K562 (cell line): ENCODE results near the gene SPI1. TPM values are rescaled to one million over a fixed set of nuclear protein-coding genes. Genes with fewer than 3 reads are reported as not detected.

ENCODE experiments used
- ATAC-seq: fragments of 200-7000 bp; cut with Tn5 transposase; 3 replicates; pipeline ENCODE4 v1.9.1; 2020; ENCODE audit warnings: moderate library complexity
- BruUV-seq: library from RNA; stranded (reverse); fragments of 400-500 nt; replicated peaks from 2 replicates; lab custom pipeline; 2021; lab: Mats Ljungman, UMichigan
- CTCF ChIA-PET: fragments of 300-600 bp; formaldehyde crosslinking; extraction: SDS; loops from one replicate; lab custom pipeline; 2021; ENCODE audit warnings: low intra/inter-chr PET ratio; lab: Yijun Ruan, JAX
- POLR2A ChIA-PET: fragments of 300-600, 350-650 bp; sonication (Branson Sonifier 250); formaldehyde crosslinking; extraction: SDS; loops from one replicate; lab custom pipeline; 2021; ENCODE audit warnings: antibody characterized with exemption, inconsistent platforms; lab: Yijun Ruan, JAX
- DNase-seq, 4 experiments: peaks; one replicate each; pipeline versions ENCODE4 v3.0.0 to v3.0.0-alpha.2; 2011 to 2018; ENCODE audit warnings: low spot score in 3 of 4, mixed read lengths in 3 of 4; ENCODE audit errors: extremely low read depth in 1 of 4
- FAIRE-seq: peaks from 2 replicates; lab custom pipeline; 2011; peaks lifted over from hg19 to GRCh38; lab: Jason Lieb, UNC
- H2AFZ ChIP-seq: 2 replicates; pipeline ENCODE4 v1.6.0; 2011; ENCODE audit warnings: low read depth, low read length, control low read depth, inconsistent platforms
- H3K27ac ChIP-seq: fragments of 200-600 bp; 3 replicates; pipeline ENCODE4 v1.8.0; 2011; ENCODE audit warnings: low read depth, mild to moderate bottlenecking, control low read depth, inconsistent platforms, low read length, moderate library complexity, mixed read lengths; ENCODE audit errors: extremely low read depth
- H3K27me3 ChIP-seq, 2 experiments: fragments of 300-600 bp in 1 of 2; 2 replicates in 1 of 2; 3 replicates in 1 of 2; pipeline versions ENCODE4 v1.6.0 to v1.8.0; 2011; ENCODE audit warnings: inconsistent platforms in 2 of 2, low read length in 2 of 2, mild to moderate bottlenecking in 1 of 2, mixed read lengths in 1 of 2, moderate library complexity in 1 of 2; ENCODE audit not compliant: control insufficient read depth in 2 of 2, insufficient read depth in 2 of 2
- H3K36me3 ChIP-seq: fragments of 300-600 bp; 3 replicates; pipeline ENCODE4 v1.8.0; 2011; ENCODE audit warnings: mild to moderate bottlenecking, low read length, inconsistent platforms; ENCODE audit not compliant: control insufficient read depth, insufficient read depth
- H3K4me1 ChIP-seq, 2 experiments: fragments of 200-600 bp in 1 of 2; replicated peaks in 1 of 2; 2 replicates in 1 of 2; 3 replicates in 1 of 2; pipeline versions ENCODE4 v1.5.1 to v1.8.0; 2011; ENCODE audit warnings: inconsistent platforms in 2 of 2, low read length in 2 of 2, mild to moderate bottlenecking in 1 of 2, mixed read lengths in 1 of 2, moderate library complexity in 1 of 2; ENCODE audit not compliant: control insufficient read depth in 2 of 2, insufficient read depth in 2 of 2
- H3K4me2 ChIP-seq: 2 replicates; pipeline ENCODE4 v1.6.1; 2011; ENCODE audit warnings: low read length, control low read depth, inconsistent platforms, mixed read lengths; ENCODE audit not compliant: insufficient read depth
- H3K4me3 ChIP-seq: fragments of 200-600 bp; sonication (generic), shearing (Covaris generic); 2 replicates; pipeline ENCODE4 v1.5.1; 2016; ENCODE audit warnings: control low read depth, inconsistent platforms
- H3K79me2 ChIP-seq: fragments of 200-600 bp; 3 replicates; pipeline ENCODE4 v1.8.0; 2011; ENCODE audit warnings: low read length, inconsistent platforms; ENCODE audit not compliant: control insufficient read depth, insufficient read depth
- H3K9ac ChIP-seq, 2 experiments: 2 replicates each; pipeline versions ENCODE4 v1.6.0 to v1.6.1; 2011; ENCODE audit warnings: low read depth in 2 of 2, low read length in 2 of 2, control low read depth in 1 of 2, inconsistent platforms in 1 of 2, mild to moderate bottlenecking in 1 of 2, mixed read lengths in 1 of 2; ENCODE audit not compliant: insufficient read depth in 1 of 2
- H3K9me1 ChIP-seq: one replicate; pipeline ENCODE4 v1.6.0; 2011; ENCODE audit warnings: inconsistent platforms, mild to moderate bottlenecking, low read length, moderate library complexity; ENCODE audit not compliant: control insufficient read depth, insufficient read depth
- H3K9me3 ChIP-seq: replicated peaks from 2 replicates; pipeline ENCODE4 v1.5.1; 2011; ENCODE audit warnings: low read depth, low read length, inconsistent platforms; ENCODE audit not compliant: control insufficient read depth, insufficient read depth
- H4K20me1 ChIP-seq: replicated peaks from 2 replicates; pipeline ENCODE4 v1.6.1; 2011; ENCODE audit warnings: low read length, inconsistent platforms, mixed read lengths; ENCODE audit not compliant: control insufficient read depth, insufficient read depth
- BRD4 ChIP-seq: fragments of 200-600 bp; sonication (generic); IDR thresholded peaks from 2 replicates; pipeline ENCODE4 v1.6.1; 2017; ENCODE audit warnings: inconsistent platforms
- ELF4 ChIP-seq: fragments of 450-650 bp; formaldehyde crosslinking; IDR thresholded peaks from 2 replicates; pipeline ENCODE4 v1.4.0; 2022; ENCODE audit warnings: missing genetic modification characterization
- PHB ChIP-seq: fragments of 250-450 bp; sonication (Bioruptor Pico); IDR thresholded peaks from 2 replicates; pipeline ENCODE4 v1.5.0; 2021
- PHTF2 ChIP-seq: fragments of 250-450 bp; sonication (Bioruptor Pico); IDR thresholded peaks from 2 replicates; pipeline ENCODE4 v1.5.0; 2021; ENCODE audit warnings: mild to moderate bottlenecking
- TAF1 ChIP-seq: IDR thresholded peaks from 2 replicates; pipeline ENCODE4 v1.6.1; 2011; ENCODE audit warnings: mild to moderate bottlenecking, low read length, moderate library complexity; ENCODE audit not compliant: insufficient read depth, control insufficient read depth, severe bottlenecking; ENCODE audit errors: extremely low read depth
- TSC22D4 ChIP-seq: fragments of 450-650 bp; IDR thresholded peaks from 2 replicates; pipeline ENCODE4 v1.6.1; 2016; ENCODE audit warnings: missing genetic modification characterization, missing biosample characterization, control low read depth
- ZFPM2 ChIP-seq: fragments of 250-450 bp; sonication (Bioruptor Pico); IDR thresholded peaks from 2 replicates; pipeline ENCODE4 v1.5.1; 2022; ENCODE audit warnings: mild to moderate bottlenecking
- WGBS: fragments of 100-300 bp; shearing (Covaris generic); methylation state at CpG from one replicate; pipeline ENCODE4 v1.1.6; 2016; ENCODE audit warnings: low coverage, mixed read lengths; ENCODE audit not compliant: insufficient coverage; ENCODE audit errors: missing lambda C conversion rate; 5-methylcytosine and 5-hydroxymethylcytosine counted together
- in situ Hi-C: fragments of 300-500 bp; cut with MboI; formaldehyde crosslinking; loops from 4 replicates; pipeline ENCODE4 v1.15.0; 2018; ENCODE audit warnings: inconsistent platforms, mixed read lengths
- intact Hi-C: fragments of 100-400 bp; cut with micrococcal nuclease; formaldehyde crosslinking; loops from 2 replicates; pipeline ENCODE4 v1.14.2; 2022
- polyA plus RNA-seq, 8 experiments: library from polyadenylated mRNA; depleted of rRNA in 4 of 8; stranded (reverse) in 5 of 8; unstranded in 3 of 8; fragments of >200 nt; fragmentation: Nextera tagmentation in 2 of 8; fragmentation: Illumina TruSeq in 1 of 8; extraction: Ambion mirVana in 2 of 8; extraction: Trizol in 1 of 8; gene quantifications; 2 replicates each; pipeline versions ENCODE4 v1.2.1 to v1.2.3, GENCODE V29; 2011 to 2014; ENCODE audit warnings: inconsistent platforms in 1 of 8, missing spikeins in 1 of 8
- total RNA-seq, 7 experiments: library from RNA; depleted of rRNA in 6 of 7; stranded (reverse); fragments of >200 nt in 6 of 7; fragmentation: Illumina TruSeq in 2 of 7; extraction: Trizol in 2 of 7; gene quantifications; 2 replicates each; pipeline versions ENCODE4 v1.2.1 to v1.2.3, GENCODE V29; 2011 to 2021; ENCODE audit warnings: low replicate concordance in 1 of 7
- TF ChIP-seq, protein P1 (sequence below): fragments of 450-650 bp; IDR thresholded peaks from 2 replicates; pipeline ENCODE4 v1.6.1; 2016; ENCODE audit warnings: borderline replicate concordance
- TF ChIP-seq, protein P2 (sequence below): fragments of 450-650 bp; IDR thresholded peaks from 2 replicates; pipeline ENCODE4 v1.6.1; 2016; ENCODE audit warnings: antibody characterized with exemption

Gene SPI1
- total and polyA plus RNA-seq, 9 of the 15 experiments (the other 6 are each of a cell fraction or from before 2014, with no cell fraction given) = 0.10 to 33.7 (median 10.3) TPM

DNA sequence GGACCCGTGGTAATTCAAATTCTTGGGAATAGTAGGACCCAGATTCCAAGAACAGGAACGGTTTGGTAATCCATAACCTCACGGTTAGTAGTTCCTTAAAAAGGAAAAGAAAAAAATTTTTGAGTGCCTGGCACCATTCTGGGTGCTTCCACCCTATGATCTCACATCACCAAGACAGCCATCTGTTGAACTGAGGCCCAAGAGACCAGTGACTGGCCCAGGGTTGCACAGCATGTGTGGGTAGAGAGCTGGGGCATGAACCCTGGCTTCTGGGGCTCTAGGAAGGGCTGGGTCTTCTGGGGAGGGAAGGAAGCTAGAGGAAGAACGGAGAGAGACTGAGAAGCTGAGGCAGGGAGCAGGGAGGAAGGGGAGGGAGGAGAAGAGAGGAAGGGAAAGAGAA, 4.7 kb upstream of the SPI1 start:
- H3K4me2 ChIP-seq = no peak overlapping the region

DNA sequence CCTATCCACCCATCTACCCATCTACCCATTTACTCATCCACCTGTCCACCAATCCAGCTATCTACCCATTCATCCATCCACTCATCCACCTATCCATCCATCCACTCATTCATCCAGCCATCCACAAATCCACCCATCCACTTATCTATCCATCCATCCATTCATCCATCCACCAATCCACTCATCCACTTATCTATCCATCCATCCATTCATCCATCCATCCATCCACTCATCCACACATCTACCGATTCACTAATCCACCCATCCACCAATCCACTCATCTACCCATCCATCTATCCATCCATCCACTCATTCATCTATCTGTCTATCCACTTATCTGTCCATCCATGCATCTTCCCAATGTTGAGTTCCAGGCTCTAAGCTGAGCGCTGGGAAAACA, 1.7 kb upstream of the SPI1 start:
- ATAC-seq (no peak), FAIRE-seq (peak; percentile 6), DNase-seq (no peak)
- Histone ChIP-seq H3K4me2 (no peak overlapping the region), H3K4me3 (no peak overlapping the region), H4K20me1 (no peaks in the 10 kb centered on the region), H3K9ac (no peak overlapping the region), H3K9me3 (no peaks in the 10 kb centered on the region), H3K27ac (no peak overlapping the region), H2AFZ (no peak overlapping the region), H3K27me3 (no peaks in the 10 kb centered on the region), H3K36me3 (peaks cover 6% of the 10 kb centered on the region; the same call in 1 of the 3 replicates), H3K9me1 (no peaks in the 10 kb centered on the region), H3K4me1 (peaks cover 35 to 41% of the 10 kb centered on the region in 2 experiments), H3K79me2 (peaks cover 26% of the 10 kb centered on the region)
- CTCF ChIA-PET = no interaction called here
- intact Hi-C loops = no loop called here
- POLR2A ChIA-PET = interaction anchor here (0.6 to 1.0 kb wide), 5 partner anchors 9 to 186 kb away, joined by 3 to 6 read pairs (median 3); no protein-coding TSS in a partner anchor
- BruUV-seq = no TSS peak
- 57% methylated on average over 2 of the region's 2 CpGs for WGBS
- in situ Hi-C loops = no loop called here
- TF ChIP-seq TAF1 (no peak), BRD4 (no peak), TSC22D4 (tag) (0 out of 2 replicates have a peak, but pooled peaks have one; percentile 48), PHTF2 (CRISPR knock-in tag) (no peak)
- TF ChIP-seq, protein P1, sequence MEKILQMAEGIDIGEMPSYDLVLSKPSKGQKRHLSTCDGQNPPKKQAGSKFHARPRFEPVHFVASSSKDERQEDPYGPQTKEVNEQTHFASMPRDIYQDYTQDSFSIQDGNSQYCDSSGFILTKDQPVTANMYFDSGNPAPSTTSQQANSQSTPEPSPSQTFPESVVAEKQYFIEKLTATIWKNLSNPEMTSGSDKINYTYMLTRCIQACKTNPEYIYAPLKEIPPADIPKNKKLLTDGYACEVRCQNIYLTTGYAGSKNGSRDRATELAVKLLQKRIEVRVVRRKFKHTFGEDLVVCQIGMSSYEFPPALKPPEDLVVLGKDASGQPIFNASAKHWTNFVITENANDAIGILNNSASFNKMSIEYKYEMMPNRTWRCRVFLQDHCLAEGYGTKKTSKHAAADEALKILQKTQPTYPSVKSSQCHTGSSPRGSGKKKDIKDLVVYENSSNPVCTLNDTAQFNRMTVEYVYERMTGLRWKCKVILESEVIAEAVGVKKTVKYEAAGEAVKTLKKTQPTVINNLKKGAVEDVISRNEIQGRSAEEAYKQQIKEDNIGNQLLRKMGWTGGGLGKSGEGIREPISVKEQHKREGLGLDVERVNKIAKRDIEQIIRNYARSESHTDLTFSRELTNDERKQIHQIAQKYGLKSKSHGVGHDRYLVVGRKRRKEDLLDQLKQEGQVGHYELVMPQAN = 0 out of 2 replicates have a peak, but pooled peaks have one; percentile 16
- TF ChIP-seq, protein P2, sequence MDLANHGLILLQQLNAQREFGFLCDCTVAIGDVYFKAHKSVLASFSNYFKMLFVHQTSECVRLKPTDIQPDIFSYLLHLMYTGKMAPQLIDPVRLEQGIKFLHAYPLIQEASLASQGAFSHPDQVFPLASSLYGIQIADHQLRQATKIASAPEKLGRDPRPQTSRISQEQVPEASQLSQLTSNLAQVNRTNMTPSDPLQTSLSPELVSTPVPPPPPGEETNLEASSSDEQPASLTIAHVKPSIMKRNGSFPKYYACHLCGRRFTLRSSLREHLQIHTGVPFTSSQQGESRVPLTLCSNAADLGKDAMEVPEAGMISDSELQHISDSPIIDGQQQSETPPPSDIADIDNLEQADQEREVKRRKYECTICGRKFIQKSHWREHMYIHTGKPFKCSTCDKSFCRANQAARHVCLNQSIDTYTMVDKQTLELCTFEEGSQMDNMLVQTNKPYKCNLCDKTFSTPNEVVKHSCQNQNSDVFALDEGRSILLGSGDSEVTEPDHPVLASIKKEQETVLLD = 0 out of 2 replicates have a peak, but pooled peaks have one; percentile 38

More for the DNA sequence above, 4.7 kb upstream of the SPI1 start:
- H3K27ac ChIP-seq = no peak overlapping the region
- no peaks in the 10 kb centered on the region for H3K9me1 ChIP-seq
- H4K20me1 ChIP-seq = no peaks in the 10 kb centered on the region
- H3K27me3 ChIP-seq = no peaks in the 10 kb centered on the region
- CTCF ChIA-PET = no interaction called here
- in situ Hi-C loops = no loop called here
- peaks cover 13 to 16% of the 10 kb centered on the region in 2 experiments for H3K4me1 ChIP-seq
- no peaks in the 10 kb centered on the region for H3K9me3 ChIP-seq
- ATAC-seq (no peak), FAIRE-seq (no peak), DNase-seq (no peak)
- TF ChIP-seq ZFPM2 (no peak), ELF4 (CRISPR knock-in tag) (0 out of 2 replicates have a peak, but pooled peaks have one; percentile 33), PHB (CRISPR knock-in tag) (no peak)
- intact Hi-C loops = no loop called here
- BruUV-seq = no TSS peak
- WGBS = 20% methylated on average over 4 of the region's 4 CpGs
- POLR2A ChIA-PET = interaction anchor here (0.9 kb wide), 1 partner anchor 10 kb away, joined by 4 read pairs; no protein-coding TSS in a partner anchor
- H3K36me3 ChIP-seq = no peaks in the 10 kb centered on the region
- peak overlapping the region; percentile 56 for H2AFZ ChIP-seq
- peaks cover 2% of the 10 kb centered on the region; the same call in 1 of the 3 replicates for H3K79me2 ChIP-seq
- H3K9ac ChIP-seq = peak overlapping the region in 1 of 2 experiments; percentile 31; a peak in 1 of 4 replicates
- H3K4me3 ChIP-seq = no peak overlapping the region
